IPS DF 19.7 (cell line): Measurements from ENCODE around the gene GCC1.

ENCODE experiments used
- DNase-seq: peaks from one replicate; pipeline ENCODE4 v3.0.0-alpha.2; 2013; ENCODE audit warnings: low read depth, low spot score

GCC1 gene

DNA sequence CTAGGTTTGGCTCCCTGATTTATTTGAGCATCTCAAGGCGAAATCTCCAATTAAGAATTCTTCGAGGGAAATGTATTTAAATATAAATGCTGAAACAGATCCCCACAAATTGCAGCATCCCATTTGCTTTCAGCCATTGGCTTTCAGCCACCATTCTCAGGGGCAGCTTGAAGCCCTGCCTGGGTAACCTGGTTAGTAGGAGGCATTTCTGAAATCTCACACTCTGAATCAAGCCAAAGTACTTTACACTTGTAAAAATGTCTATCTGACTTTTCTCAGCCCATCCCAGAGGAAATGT, 49.1 kb downstream of the GCC1 start:
- DNase-seq = no peak

DNA sequence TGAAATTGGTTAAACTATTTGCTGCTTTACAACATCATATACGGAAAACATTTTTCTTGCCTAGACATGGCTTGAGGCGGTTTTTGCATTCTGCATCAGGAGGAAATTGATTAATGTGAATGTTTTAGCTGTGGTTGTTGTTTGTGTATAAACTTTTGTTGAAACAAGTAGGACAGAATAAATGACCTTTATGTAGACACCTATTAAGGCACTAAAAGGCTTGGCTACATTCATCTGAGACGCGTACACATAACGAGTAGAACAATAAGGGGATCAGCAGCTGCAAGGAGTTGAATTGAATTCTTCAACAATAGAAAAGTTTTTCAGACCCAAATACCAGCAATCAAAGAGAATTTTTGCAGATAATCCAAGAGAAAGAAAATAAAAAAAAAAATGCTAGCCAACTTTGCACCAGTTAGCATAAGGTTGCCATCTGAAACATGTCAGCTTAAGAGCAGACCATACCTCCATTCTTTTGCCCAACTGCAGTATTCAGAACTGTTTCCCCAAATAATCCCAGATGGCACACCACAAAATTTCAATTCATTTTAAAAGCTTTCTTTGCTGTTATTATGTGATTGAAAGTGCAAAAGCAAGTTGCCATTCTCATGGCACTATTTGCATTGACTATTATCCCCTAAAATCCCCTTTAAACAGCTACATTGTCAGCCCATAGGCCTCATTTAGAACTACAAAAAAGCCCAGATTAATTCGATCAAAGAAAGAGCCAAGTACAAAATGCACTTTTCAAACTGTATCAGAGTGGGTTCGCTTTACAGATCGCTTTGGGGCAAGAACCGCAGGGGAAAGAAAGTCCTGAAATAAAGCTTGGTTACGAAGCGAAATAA, 49.6 kb downstream of the GCC1 start:
- no peak for DNase-seq

DNA sequence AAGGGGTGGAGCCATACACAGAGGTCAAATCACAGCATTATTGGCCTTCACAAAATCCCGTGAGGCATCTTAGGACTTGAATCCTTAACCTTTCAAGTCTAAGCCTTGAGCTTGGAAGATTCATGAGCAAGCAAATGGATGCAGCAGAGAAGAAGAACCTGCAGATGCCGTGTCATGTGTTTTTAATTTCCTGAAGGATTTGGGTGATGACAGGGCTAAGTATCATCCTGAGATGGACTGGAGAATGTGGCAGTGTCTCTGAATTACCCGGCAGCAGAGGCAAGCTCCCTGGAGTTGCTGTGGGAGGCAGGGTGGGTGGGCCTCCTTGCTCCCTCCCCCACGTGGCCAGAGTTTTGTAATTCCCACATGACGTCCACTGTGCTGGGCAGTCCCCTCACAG, 50.8 kb downstream of the GCC1 start:
- no peak for DNase-seq

DNA sequence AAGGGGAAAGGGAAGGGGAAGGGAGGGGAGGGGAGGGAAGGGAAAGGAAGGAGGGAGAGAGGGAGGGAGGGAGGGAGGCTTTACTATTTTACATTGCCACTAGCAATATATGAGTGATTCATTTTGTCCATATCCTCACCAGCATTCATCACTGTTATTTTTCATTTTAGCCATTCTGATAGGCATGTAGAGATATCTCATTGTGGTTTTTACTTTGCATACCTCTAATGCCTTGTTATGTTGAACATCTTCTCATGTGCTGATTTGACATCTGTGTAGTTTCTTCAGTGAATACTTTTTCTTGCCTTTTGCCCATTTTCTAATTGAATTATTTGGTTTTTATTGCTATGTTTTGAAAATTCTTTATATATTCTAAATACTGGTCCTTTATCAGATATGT, 52.7 kb downstream of the GCC1 start:
- no peak for DNase-seq

DNA sequence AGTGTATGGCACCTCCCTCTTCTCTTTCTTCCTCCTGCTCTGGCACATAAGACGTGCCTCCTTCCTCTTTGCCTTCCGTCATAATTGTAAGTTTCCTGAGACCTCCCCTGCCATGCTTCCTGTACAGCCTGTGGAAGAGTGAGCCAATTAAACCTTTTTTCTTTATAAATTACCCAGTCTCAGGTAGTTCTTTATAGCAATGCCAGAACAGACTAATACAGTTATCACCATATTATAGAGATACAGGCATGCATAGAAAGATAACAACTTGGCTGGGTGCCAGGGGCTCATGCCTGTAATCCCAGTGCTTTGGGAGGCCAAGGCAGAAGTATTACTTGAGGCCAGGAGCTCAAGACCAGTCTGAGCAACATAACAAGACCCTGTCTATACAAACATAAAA, 53.2 kb downstream of the GCC1 start:
- DNase-seq = no peak
